SK-N-SH treated with all-trans-retinoic acid at 6 μM for 48 hours (cell line): Measurements from ENCODE around the gene MCM7.
A peak's percentile ranks its signal among the peaks of the same experiment; 100 is the strongest.
"Not testable (repeated sequence)": the region's sequence is repeated elsewhere in the genome, so short reads cannot be mapped to it uniquely, and the experiment has no call there.

Experiments used
- ATAC-seq: fragments of 200-7000 bp; cut with Tn5 transposase; 3 replicates; pipeline ENCODE4 v1.9.1; 2020; ENCODE audit warnings: mild to moderate bottlenecking, moderate library complexity
- ARNTL ChIP-seq: fragments of 450-650 bp; formaldehyde crosslinking; IDR thresholded peaks from 2 replicates; pipeline ENCODE4 v1.5.0; 2020; ENCODE audit warnings: low read depth, mild to moderate bottlenecking, moderate library complexity, borderline replicate concordance
- BACH2 ChIP-seq: fragments of 250-450 bp; sonication (Bioruptor Pico); IDR thresholded peaks from 2 replicates; pipeline ENCODE4 v1.9.0; 2021; ENCODE audit warnings: mild to moderate bottlenecking, borderline replicate concordance
- CREB5 ChIP-seq: fragments of 250-450 bp; sonication (Bioruptor Pico); IDR thresholded peaks from 2 replicates; pipeline ENCODE4 v1.5.1; 2020; ENCODE audit warnings: low read depth, mild to moderate bottlenecking, moderate library complexity
- CSDC2 ChIP-seq: fragments of 250-450 bp; sonication (Bioruptor Pico); IDR thresholded peaks from 2 replicates; pipeline ENCODE4 v1.5.0; 2020; ENCODE audit warnings: mild to moderate bottlenecking, moderate library complexity
- CSRNP3 ChIP-seq: fragments of 250-450 bp; sonication (Bioruptor Pico); IDR thresholded peaks from 2 replicates; pipeline ENCODE4 v1.5.1; 2021; ENCODE audit warnings: mild to moderate bottlenecking, moderate library complexity
- ESRRG ChIP-seq: fragments of 250-450 bp; sonication (Bioruptor Pico); IDR thresholded peaks from 2 replicates; pipeline ENCODE4 v1.6.1; 2021; ENCODE audit warnings: mild to moderate bottlenecking
- GLIS3 ChIP-seq: fragments of 250-450 bp; sonication (Bioruptor Pico); IDR thresholded peaks from 2 replicates; pipeline ENCODE4 v1.5.0; 2020; ENCODE audit warnings: mild to moderate bottlenecking, moderate library complexity
- ISL1 ChIP-seq: fragments of 250-450 bp; sonication (Bioruptor Pico); IDR thresholded peaks from 2 replicates; pipeline ENCODE4 v2.1.2; 2022; ENCODE audit warnings: mild to moderate bottlenecking, moderate library complexity
- OSR1 ChIP-seq: fragments of 250-450 bp; sonication (Bioruptor Pico); IDR thresholded peaks from 2 replicates; pipeline ENCODE4 v1.8.0; 2022; ENCODE audit warnings: moderate library complexity, mild to moderate bottlenecking, inconsistent platforms
- PATZ1 ChIP-seq: fragments of 250-450 bp; sonication (Bioruptor Pico); IDR thresholded peaks from 2 replicates; pipeline ENCODE4 v1.8.0; 2020; ENCODE audit warnings: mild to moderate bottlenecking, moderate library complexity, borderline replicate concordance
- PPARA ChIP-seq: fragments of 250-450 bp; sonication (Bioruptor Pico); IDR thresholded peaks from 2 replicates; pipeline ENCODE4 v1.5.0; 2020; ENCODE audit warnings: mild to moderate bottlenecking, borderline replicate concordance
- RARB ChIP-seq: fragments of 250-450 bp; sonication (Bioruptor Pico); IDR thresholded peaks from 2 replicates; pipeline ENCODE4 v1.8.0; 2021; ENCODE audit warnings: mild to moderate bottlenecking, moderate library complexity
- SNAI2 ChIP-seq: fragments of 250-450 bp; sonication (Bioruptor Pico); IDR thresholded peaks from 2 replicates; pipeline ENCODE4 v1.5.0; 2020; ENCODE audit warnings: mild to moderate bottlenecking, moderate library complexity
- TCF4 ChIP-seq: fragments of 250-450 bp; sonication (Bioruptor Pico); IDR thresholded peaks from 2 replicates; pipeline ENCODE4 v1.8.0; 2021; ENCODE audit warnings: mild to moderate bottlenecking, moderate library complexity, borderline replicate concordance
- TOX ChIP-seq: fragments of 250-450 bp; sonication (Bioruptor Pico); IDR thresholded peaks from 2 replicates; pipeline ENCODE4 v1.8.0; 2021; ENCODE audit warnings: mild to moderate bottlenecking, moderate library complexity, borderline replicate concordance
- TSHZ2 ChIP-seq: fragments of 250-450 bp; sonication (Bioruptor Pico); IDR thresholded peaks from 2 replicates; pipeline ENCODE4 v1.5.0; 2020; ENCODE audit warnings: mild to moderate bottlenecking, moderate library complexity
- ZC3H10 ChIP-seq: fragments of 250-450 bp; sonication (Bioruptor Pico); IDR thresholded peaks from 2 replicates; pipeline ENCODE4 v1.5.1; 2021; ENCODE audit warnings: mild to moderate bottlenecking, moderate library complexity
- ZFP3 ChIP-seq: fragments of 250-450 bp; sonication (Bioruptor Pico); IDR thresholded peaks from 2 replicates; pipeline ENCODE4 v1.5.0; 2020; ENCODE audit warnings: mild to moderate bottlenecking, moderate library complexity
- ZFP30 ChIP-seq: fragments of 450-650 bp; formaldehyde crosslinking; IDR thresholded peaks from 2 replicates; pipeline ENCODE4 v1.5.0; 2022; ENCODE audit warnings: mild to moderate bottlenecking, moderate library complexity
- ZNF565 ChIP-seq: fragments of 450-650 bp; formaldehyde crosslinking; conservative IDR thresholded peaks from 2 replicates; pipeline ENCODE4 v1.5.0; 2020; ENCODE audit warnings: low read depth, mild to moderate bottlenecking, moderate library complexity
- ZNF70 ChIP-seq: fragments of 450-650 bp; formaldehyde crosslinking; IDR thresholded peaks from 2 replicates; pipeline ENCODE4 v1.5.0; 2020; ENCODE audit warnings: mild to moderate bottlenecking, moderate library complexity
- ZNF8 ChIP-seq: fragments of 450-650 bp; formaldehyde crosslinking; IDR thresholded peaks from 2 replicates; pipeline ENCODE4 v1.5.0; 2020; ENCODE audit warnings: mild to moderate bottlenecking, moderate library complexity

MCM7 gene

GRCh38 chr7:100132126-100132525 lies 30.9 kb upstream of the MCM7 start (continued):
- no peak for TF ChIP-seq PATZ1

GRCh38 chr7:100130608-100131453 lies 29.6 kb upstream of the MCM7 start:
- TF ChIP-seq ZC3H10 (CRISPR knock-in tag) (no peak), CSDC2 (no peak), BACH2 (no peak), TCF4 (CRISPR knock-in tag) (no peak), TOX (CRISPR knock-in tag) (no peak), RARB (CRISPR knock-in tag) (no peak), ZNF70 (CRISPR knock-in tag) (no peak), ZNF8 (CRISPR knock-in tag) (no peak), PATZ1 (no peak), GLIS3 (CRISPR knock-in tag) (no peak), ZFP3 (CRISPR knock-in tag) (no peak), CSRNP3 (CRISPR knock-in tag) (no peak), SNAI2 (CRISPR knock-in tag) (no peak), OSR1 (no peak), CREB5 (CRISPR knock-in tag) (no peak)
- ATAC-seq: peak; percentile 31

GRCh38 chr7:100130220-100130607 lies 29.0 kb upstream of the MCM7 start:
- ATAC-seq: not testable (repeated sequence)

GRCh38 chr7:100128637-100128963 lies 27.4 kb upstream of the MCM7 start:
- no peak for ATAC-seq
- TF ChIP-seq OSR1 (no peak), ZNF70 (CRISPR knock-in tag) (no peak), PATZ1 (no peak), CSRNP3 (CRISPR knock-in tag) (no peak), SNAI2 (CRISPR knock-in tag) (no peak), ARNTL (no peak), ZC3H10 (CRISPR knock-in tag) (no peak), BACH2 (no peak), ZFP30 (CRISPR knock-in tag) (no peak), CSDC2 (no peak), RARB (CRISPR knock-in tag) (no peak), PPARA (CRISPR knock-in tag) (no peak), ISL1 (no peak), ZNF565 (CRISPR knock-in tag) (no peak), ESRRG (CRISPR knock-in tag) (no peak), TSHZ2 (CRISPR knock-in tag) (no peak), TOX (CRISPR knock-in tag) (no peak)
